Kidney (tissue), 14 donors: ENCODE results near the gene BIVM. TPM values are rescaled to one million over a fixed set of nuclear protein-coding genes. Genes with fewer than 3 reads are reported as not detected.

ENCODE experiments used
- DNase-seq, 5 donors: peaks; one replicate each; pipeline ENCODE4 v3.0.0-alpha.2; 2013 to 2020
- FAIRE-seq: peaks from 2 replicates; lab custom pipeline; 2012; peaks lifted over from hg19 to GRCh38; lab: Jason Lieb, UNC
- H3K27ac ChIP-seq, 2 donors: one replicate each; pipeline ENCODE4 v1.7.0; 2013; ENCODE audit warnings: low read depth in 2 of 2, low read length in 2 of 2, inconsistent platforms in 1 of 2
- H3K27me3 ChIP-seq: one replicate; pipeline ENCODE4 v1.7.1; 2013; ENCODE audit warnings: low read length, inconsistent platforms; ENCODE audit not compliant: control insufficient read depth, insufficient read depth
- H3K36me3 ChIP-seq, 3 donors: one replicate each; pipeline versions ENCODE4 v1.7.0 to v1.7.1; 2013; ENCODE audit warnings: low read length in 3 of 3, control low read depth in 1 of 3, inconsistent platforms in 1 of 3; ENCODE audit not compliant: insufficient read depth in 3 of 3, control insufficient read depth in 2 of 3
- H3K4me1 ChIP-seq, 3 donors: one replicate each; pipeline versions ENCODE4 v1.7.0 to v1.7.1; 2013; ENCODE audit warnings: low read length in 3 of 3, inconsistent platforms in 1 of 3, low read depth in 1 of 3; ENCODE audit not compliant: control insufficient read depth in 2 of 3, insufficient read depth in 2 of 3
- H3K4me3 ChIP-seq, 3 donors: one replicate each; pipeline versions ENCODE4 v1.7.0 to v1.8.1; 2013; ENCODE audit warnings: low read length in 3 of 3, control low read depth in 1 of 3, inconsistent platforms in 1 of 3
- H3K9ac ChIP-seq, 3 donors: one replicate each; pipeline versions ENCODE4 v1.7.0 to v1.7.1; 2013; ENCODE audit warnings: low read length in 3 of 3, control low read depth in 1 of 3, inconsistent platforms in 1 of 3
- H3K9me3 ChIP-seq, 3 donors: one replicate each; pipeline versions ENCODE4 v1.7.0 to v1.7.1; 2013; ENCODE audit warnings: low read length in 3 of 3, control low read depth in 1 of 3, inconsistent platforms in 1 of 3; ENCODE audit not compliant: control insufficient read depth in 2 of 3, insufficient read depth in 1 of 3
- CTCF ChIP-seq: IDR thresholded peaks from 3 replicates; pipeline ENCODE4 v1.5.1; 2012; ENCODE audit warnings: mild to moderate bottlenecking, moderate library complexity, borderline replicate concordance; ENCODE audit not compliant: insufficient read depth; ENCODE audit errors: extremely low read depth
- intact Hi-C: fragments of 100-400 bp; cut with DNase I; formaldehyde crosslinking; loops from one replicate; pipeline ENCODE4 v1.11.1; 2022
- polyA plus RNA-seq: library from polyadenylated mRNA; stranded (reverse); fragments of 350-450 nt; fragmentation: Illumina TruSeq; extraction: RNeasy Lipid Tissue Mini Kit (QIAGEN cat#74804); gene quantifications from one replicate; pipeline ENCODE4 v1.2.3, GENCODE V29; 2014; ENCODE audit warnings: low read depth, low replicate concordance; ENCODE audit not compliant: insufficient read depth
- total RNA-seq: library from RNA; stranded (reverse); fragmentation: NEBNext Ultra II Directional; extraction: Animal tissue kit (Norgen Biotek cat#: 25700); gene quantifications from one replicate; pipeline ENCODE4 v1.2.1, GENCODE V29; 2021
- donor health status: control.
- donor health status: control.
- donor health status: control.
- donor health status: control.
- donor health status: control.
- donor health status: DM: yes; HTN: yes; CAD: no.
- donor health status: Normal renal cell carcinoma (clear cell type).

Gene BIVM
- total and polyA plus RNA-seq, 2 donors from 2014 or later = 22.1 to 36.6 TPM

DNA sequence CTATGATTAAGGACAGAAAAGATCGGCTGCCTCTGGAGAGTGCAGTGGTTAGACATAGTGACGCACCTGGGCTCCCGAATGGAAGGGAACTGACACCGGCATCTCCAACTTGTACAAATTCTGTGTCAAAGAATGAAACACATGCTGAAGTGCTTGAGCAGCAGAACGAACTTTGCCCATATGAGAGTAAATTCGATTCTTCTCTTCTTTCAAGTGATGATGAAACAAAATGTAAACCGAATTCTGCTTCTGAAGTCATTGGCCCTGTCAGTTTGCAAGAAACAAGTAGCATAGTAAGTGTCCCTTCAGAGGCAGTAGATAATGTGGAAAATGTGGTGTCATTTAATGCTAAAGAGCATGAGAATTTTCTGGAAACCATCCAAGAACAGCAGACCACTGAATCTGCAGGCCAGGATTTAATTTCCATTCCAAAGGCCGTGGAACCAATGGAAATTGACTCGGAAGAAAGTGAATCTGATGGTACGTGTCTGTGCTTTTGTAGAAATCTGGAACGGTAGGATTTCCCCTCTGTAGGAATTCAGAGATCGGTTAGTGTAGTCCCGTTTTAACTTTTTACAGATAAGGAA is 63.8 kb downstream of the BIVM start:
- H3K4me1 ChIP-seq = no peaks in the 10 kb centered on the region
- FAIRE-seq (no peak), DNase-seq (no peak)
- TF ChIP-seq CTCF = no peak
- H3K27me3 ChIP-seq = no peaks in the 10 kb centered on the region
- no peak overlapping the region for H3K27ac ChIP-seq
- H3K9me3 ChIP-seq = no peaks in the 10 kb centered on the region
- H3K4me3 ChIP-seq = no peak overlapping the region
- no peak overlapping the region for H3K9ac ChIP-seq
- H3K36me3 ChIP-seq = peaks cover 28 to 79% (median 65%) of the 10 kb centered on the region in 3 donors
- intact Hi-C loops = no loop called here

DNA sequence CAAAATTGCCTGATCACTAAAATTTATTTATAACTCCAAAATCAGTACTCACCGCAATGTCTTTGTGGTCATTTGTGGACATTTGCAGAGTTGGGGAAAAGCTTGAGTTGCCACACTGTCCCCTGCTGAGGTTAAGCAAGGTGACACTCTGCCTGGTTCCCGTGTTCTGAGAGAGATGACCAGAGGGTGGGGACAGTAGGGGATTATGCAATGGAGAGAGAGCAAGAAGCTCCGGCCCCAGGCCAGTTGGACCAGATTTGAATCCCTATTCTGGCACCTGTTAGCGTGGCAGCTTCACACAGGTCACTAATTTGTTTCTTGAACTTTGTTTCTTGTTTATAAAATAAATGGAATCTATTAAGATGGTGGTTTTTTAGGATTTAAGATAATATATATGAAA is 64.7 kb downstream of the BIVM start:
- intact Hi-C loops = no loop called here
- no peak overlapping the region for H3K4me3 ChIP-seq
- TF ChIP-seq CTCF = no peak
- H3K27me3 ChIP-seq = no peaks in the 10 kb centered on the region
- H3K36me3 ChIP-seq = peaks cover 25 to 76% (median 64%) of the 10 kb centered on the region in 3 donors
- H3K9ac ChIP-seq = no peak overlapping the region
- H3K9me3 ChIP-seq = no peaks in the 10 kb centered on the region
- no peak overlapping the region for H3K27ac ChIP-seq
- FAIRE-seq (no peak), DNase-seq (no peak)
- no peaks in the 10 kb centered on the region for H3K4me1 ChIP-seq

GRCh38 chr13:102868366-102868936 is 69.5 kb downstream of the BIVM start:
- DNase-seq = no peak
- Histone ChIP-seq H3K27me3 (no peaks in the 10 kb centered on the region), H3K4me3 (no peak overlapping the region), H3K4me1 (peaks cover 0 to 2% (median 0%) of the 10 kb centered on the region in 3 donors), H3K36me3 (peaks cover 4 to 53% (median 43%) of the 10 kb centered on the region in 3 donors), H3K9ac (no peak overlapping the region), H3K27ac (no peak overlapping the region), H3K9me3 (no peaks in the 10 kb centered on the region)
- FAIRE-seq = no peak
- intact Hi-C loops = no loop called here
- no peak for TF ChIP-seq CTCF
